Central memory CD4-positive, alpha-beta T cell (primary cell): ENCODE data around the gene ACTL6B.

ENCODE experiments used
- DNase-seq: peaks from one replicate; pipeline ENCODE4 v3.0.0; 2022

ACTL6B gene

GRCh38 chr7:100683659-100684533, 27.6 kb upstream of the ACTL6B start:
- DNase-seq, result no peak

DNA sequence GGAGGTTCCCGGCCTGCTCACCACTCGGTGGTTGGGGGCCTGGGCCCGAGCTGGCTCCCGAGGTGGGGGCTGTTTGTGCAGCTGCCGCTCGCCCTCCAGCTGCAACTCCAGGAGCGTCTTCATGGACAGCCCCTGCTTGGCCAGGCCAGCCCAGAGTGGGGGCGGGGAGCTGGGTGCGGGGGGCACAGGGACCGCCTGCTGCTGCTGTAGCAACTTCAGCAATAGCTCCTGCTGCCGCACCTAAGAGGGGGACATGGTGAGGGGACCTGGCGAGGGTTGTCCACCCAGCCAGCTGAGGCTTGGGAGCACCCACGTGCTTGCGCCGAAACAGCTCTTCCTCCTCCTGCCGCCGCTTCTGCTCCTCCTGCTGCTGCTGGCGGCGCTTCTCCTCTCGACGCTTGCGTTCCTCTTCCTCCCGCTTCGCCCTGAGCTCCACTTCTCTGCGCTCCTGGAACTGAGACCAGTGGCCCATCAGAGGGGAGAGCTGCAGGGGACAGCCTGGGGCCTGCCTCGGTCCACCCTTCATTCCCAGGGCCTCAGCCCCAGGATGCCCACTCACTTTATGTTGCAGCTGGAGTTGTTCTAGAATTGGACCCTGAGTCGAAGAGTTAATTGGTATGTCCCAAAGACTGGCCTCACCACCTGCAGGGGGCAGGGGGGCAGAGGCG, 26.9 kb upstream of the ACTL6B start:
- DNase-seq, result no peak

GRCh38 chr7:100682228-100682741, 26.0 kb upstream of the ACTL6B start:
- DNase-seq, result no peak

- DNase-seq, result no peak
These were observed 25.4 kb upstream of the ACTL6B start for GRCh38 chr7:100681491-100682227.

DNA sequence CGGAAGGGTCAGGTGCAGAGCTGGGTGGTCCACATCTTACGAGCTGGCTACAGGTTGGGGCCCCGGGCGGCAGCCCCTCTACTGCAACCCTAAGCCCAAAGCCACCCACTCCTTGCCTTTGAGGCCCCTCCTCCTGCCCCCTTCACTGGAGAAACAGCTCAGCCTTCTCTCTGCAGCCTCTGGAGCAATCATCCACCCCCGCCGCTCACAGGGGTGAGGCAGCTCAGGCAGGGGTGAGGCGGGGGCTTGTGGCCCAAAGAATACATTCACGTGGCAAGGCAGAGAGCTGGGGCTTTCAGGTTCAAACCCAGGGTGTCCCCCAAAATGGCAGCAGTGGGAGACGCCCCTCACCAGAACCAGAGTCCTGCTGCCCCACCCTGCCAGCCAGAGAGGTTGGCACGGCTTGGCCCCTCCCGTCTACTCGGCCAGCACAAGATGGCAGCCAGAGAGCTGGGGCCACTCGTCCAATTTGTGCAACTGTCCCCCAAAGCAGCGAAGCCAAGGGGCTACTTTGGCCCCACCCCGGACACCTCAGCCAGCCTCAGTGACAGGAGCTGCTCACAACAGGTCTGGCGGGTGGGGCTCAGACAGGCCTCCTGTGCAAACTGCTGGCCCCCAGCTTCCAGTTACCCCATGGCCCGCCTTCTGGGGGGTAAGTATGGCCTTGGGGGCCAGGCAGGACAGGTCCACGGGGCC, 24.5 kb upstream of the ACTL6B start:
- DNase-seq, result no peak

- no peak for DNase-seq
These were observed 23.8 kb upstream of the ACTL6B start for GRCh38 chr7:100679927-100680575.

DNA sequence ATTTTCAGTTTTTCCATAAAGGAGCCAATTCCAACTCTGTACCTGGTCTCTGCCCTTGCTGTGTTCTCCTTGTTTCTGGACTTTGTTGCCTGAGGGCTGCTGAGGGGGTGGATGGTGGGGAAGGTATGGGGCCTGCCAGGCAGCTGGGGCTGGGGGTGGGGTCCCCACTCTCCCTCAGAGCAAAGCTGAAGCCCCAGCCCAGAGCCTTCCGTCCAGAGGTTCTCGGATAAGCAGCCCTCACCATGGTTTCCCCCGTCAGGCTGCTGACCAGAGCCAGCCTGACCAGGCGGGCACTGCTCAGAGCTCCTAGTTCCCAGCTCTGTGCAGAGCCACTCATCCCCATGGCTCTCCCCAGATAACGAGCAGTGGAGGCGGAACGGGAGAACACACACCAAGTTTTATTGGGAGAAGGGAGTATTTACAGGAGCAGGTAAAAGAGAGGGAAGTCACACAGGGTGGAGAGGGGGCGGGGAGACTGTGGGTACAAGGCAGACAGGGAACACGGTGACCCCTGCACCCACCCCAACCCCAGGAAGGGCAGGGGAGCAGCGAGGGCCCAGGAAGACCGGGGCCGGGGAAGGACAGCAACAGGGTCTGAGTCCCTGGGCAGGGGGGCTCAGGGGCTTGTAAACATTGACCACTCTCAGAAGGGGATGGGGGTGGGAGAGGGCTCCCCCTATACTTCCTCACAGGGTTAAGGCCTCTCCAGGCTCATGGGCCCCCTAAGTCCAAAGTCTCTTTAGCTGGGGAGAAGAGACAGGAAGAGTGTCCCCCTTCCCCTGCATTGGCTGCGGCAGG, 23.1 kb upstream of the ACTL6B start:
- DNase-seq, result no peak

DNA sequence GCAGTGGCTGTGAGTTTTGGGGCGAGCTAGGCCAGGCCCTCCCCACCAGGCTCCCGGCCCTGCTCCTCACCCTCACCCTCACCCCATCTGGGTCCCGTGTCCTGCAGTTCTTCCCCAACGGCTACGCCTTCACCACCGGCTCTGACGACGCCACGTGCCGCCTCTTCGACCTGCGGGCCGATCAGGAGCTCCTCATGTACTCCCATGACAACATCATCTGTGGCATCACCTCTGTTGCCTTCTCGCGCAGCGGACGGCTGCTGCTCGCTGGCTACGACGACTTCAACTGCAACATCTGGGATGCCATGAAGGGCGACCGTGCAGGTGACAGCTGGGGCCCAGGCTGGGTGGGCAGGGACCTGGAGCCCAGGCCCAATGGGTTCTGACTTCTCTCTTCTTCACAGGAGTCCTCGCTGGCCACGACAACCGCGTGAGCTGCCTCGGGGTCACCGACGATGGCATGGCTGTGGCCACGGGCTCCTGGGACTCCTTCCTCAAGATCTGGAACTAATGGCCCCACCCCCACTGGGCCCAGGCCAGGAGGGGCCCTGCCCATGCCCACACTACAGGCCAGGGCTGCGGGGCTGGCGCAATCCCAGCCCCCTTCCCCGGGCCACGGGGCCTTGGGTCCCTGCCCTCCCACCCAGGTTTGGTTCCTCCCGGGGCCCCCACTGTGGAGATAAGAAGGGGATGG, 22.2 kb upstream of the ACTL6B start:
- no peak for DNase-seq

GRCh38 chr7:100677308-100678267, 21.3 kb upstream of the ACTL6B start:
- no peak for DNase-seq

DNA sequence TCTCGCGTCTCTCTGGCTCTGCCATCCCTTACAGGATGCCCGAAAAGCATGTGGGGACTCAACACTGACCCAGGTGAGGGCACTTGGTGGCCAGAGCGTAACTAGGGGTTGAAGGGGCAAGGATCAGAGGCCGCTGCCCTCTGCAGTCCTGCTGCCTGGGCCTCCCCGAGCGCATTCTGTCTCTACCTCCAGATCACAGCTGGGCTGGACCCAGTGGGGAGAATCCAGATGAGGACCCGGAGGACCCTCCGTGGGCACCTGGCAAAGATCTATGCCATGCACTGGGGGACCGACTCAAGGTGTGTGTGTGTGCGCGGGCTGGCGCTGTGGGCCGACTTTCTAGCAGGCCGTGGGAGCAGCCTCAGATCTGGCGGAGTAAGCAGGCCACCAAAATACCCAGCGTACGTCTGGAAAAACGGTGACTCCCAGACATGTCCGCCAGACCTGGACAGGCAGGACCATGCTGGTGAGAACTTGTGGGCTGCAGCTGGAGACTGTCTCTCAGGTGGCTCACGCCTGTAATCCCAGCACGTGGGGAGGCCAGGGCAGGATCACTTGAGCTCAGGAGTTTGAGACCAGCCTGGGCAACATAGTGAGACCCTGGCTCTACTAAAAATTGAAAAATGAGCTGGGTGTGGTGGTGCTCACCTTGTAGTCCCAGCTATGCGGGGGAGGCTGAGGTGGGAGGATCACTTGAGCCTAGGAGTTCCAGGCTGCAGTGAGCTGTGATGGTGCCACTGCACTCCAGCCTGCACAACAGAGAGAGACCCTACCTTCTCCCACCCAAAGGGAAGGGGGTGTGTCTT, 20.5 kb upstream of the ACTL6B start:
- no peak for DNase-seq

GRCh38 chr7:100675581-100676350, 19.5 kb upstream of the ACTL6B start:
- DNase-seq, result peak; percentile 92

DNA sequence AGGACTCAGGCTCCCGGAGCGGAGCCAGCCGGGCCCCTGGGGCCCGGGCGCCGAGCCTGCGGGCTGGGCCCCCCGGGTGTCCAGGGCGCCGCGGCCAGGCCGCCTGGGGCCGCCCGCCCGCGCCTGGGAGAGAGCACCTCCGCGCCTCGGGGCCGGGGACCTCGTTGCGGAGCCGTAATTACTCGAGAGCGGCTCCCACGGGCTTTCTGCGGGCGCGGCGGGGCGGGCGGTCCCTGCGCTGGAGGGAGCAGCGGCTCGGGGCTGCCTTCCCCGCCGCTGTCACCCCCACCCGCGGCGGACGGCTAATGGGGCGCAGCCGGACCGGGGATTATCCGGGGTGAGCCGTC, 18.8 kb upstream of the ACTL6B start:
- no peak for DNase-seq

DNA sequence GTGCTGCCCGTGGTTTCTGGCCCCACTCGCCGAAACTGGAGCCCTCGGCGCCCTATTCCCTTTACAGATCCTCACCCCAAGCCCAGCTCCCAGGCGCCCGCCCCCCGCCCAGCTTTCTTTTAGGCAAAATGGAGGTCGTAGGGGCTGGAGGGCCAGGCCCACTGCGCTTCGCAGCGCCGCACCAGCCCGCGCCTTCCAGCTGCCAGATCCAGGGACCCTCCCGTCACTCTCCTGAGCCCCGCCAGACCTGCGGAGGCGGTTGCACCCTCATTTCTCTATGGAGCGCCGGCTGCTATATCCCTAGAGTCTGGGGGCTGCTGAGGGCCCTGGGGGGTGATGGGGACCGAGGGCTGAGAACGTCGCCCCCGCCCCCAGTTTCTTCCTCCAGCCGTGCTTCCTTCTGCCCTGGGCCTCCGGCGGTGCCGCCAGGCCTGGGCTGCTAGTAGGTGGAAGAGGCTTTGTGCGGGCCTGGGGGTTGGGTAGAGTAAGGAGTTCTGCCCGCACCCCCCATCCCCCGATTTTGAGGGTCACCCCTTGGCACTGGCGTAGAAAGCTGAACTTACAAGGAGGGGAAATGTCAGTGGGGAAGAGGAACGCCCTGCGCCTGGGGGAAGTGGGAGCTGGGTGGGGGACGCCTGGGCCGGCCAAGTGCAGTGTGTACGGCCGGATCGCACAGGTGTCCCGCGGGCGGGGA, 18.3 kb upstream of the ACTL6B start:
- DNase-seq, result peak; percentile 43

DNA sequence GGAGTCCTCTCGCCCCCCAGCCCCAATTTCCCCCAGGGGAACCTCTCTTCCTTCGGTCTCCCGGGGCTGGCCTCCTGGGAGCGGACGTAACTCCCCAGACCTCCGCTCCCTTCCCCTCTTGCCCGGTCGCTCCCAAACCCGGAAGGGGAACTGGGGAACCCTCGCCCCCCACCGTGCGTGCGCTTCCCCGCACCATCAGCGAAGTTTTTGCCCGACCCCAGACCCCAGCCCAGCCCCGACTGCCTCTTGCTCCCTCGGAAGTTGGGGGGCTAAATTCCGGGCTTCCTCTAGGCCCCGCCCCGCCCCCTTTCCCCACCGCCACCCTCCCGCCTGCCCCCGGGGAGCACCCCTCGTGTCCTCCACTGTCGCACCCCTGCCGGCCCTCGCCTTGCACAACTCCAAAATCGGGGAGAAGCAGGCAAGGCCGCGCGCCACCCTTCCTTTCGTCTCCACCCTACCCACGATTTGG, 17.7 kb upstream of the ACTL6B start:
- DNase-seq, result peak; percentile 30

- DNase-seq, result peak; percentile 95
These were observed 17.2 kb upstream of the ACTL6B start, which contains the start of gene GNB2 for GRCh38 chr7:100673302-100673941. GNB2 (plus strand) TSS chr7:100673740; CDS start chr7:100676266, 2,526 bp downstream.
